ENCODE data around the gene FFAR3. TPM values are rescaled to one million over a fixed set of nuclear protein-coding genes. Genes with fewer than 3 reads are reported as not detected.

FFAR3 gene
- total and polyA plus RNA-seq, 9 of the 15 experiments (the other 6 are each of a cell fraction or from before 2014, with no cell fraction given), result not detected

GRCh38 chr19:35340431-35340830 is 17.8 kb upstream of the FFAR3 start (continued):
- TF ChIP-seq YY1 (IDR thresholded peaks at IDR 0.05; ENCODE audit: borderline replicate concordance in 1 of 3, control insufficient read depth in 1 of 3, extremely low read depth in 1 of 3, insufficient read depth in 3 of 3, insufficient read length in 1 of 3, insufficient replicate concordance in 2 of 3, low read depth in 1 of 3, low read length in 2 of 3) (no peak), ZNF316 (IDR thresholded peaks at IDR 0.05) (no peak)

GRCh38 chr19:35341006-35341405 is 17.3 kb upstream of the FFAR3 start:
- H3K36me3 ChIP-seq (ENCODE audit: control insufficient read depth, insufficient read depth, low read length), result no peaks in the 10 kb centered on the region
- no peak overlapping the region for H3K27ac ChIP-seq (ENCODE audit: extremely low read depth, low read depth, low read length)
- peaks cover 2 to 21% of the 10 kb centered on the region in 2 experiments; a peak in 2 of 5 replicates for H3K4me1 ChIP-seq (replicated peaks in 1 of 2; ENCODE audit: control insufficient read depth in 2 of 2, insufficient read depth in 2 of 2, low read length in 2 of 2)
- FAIRE-seq (no peak), ATAC-seq (no peak), DNase-seq (ENCODE audit: extremely low read depth in 1 of 4, low spot score in 3 of 4) (no peak)
- WGBS (ENCODE audit: insufficient coverage, low coverage, missing lambda C conversion rate), result 28% methylated on average over 16 of the region's 16 CpGs
- H3K4me2 ChIP-seq (ENCODE audit: insufficient read depth, low read length), result no peak overlapping the region
- no peaks in the 10 kb centered on the region for H3K27me3 ChIP-seq (ENCODE audit: control insufficient read depth in 2 of 2, insufficient read depth in 2 of 2, low read length in 2 of 2)
- no peak overlapping the region for H3K4me3 ChIP-seq
- CTCF ChIA-PET (ENCODE audit: low intra/inter-chr PET ratio), result no interaction called here
- H3K9ac ChIP-seq (ENCODE audit: insufficient read depth in 1 of 2, low read depth in 2 of 2, low read length in 2 of 2), result no peak overlapping the region
- intact Hi-C loops (cut with micrococcal nuclease), result no loop called here
- no peak overlapping the region for H2AFZ ChIP-seq (ENCODE audit: low read depth, low read length)
- H4K20me1 ChIP-seq (replicated peaks; ENCODE audit: control insufficient read depth, insufficient read depth, low read length), result no peaks in the 10 kb centered on the region
- no TSS peak for BruUV-seq (replicated peaks)
- TF ChIP-seq ZNF830 (CRISPR knock-in tag; IDR thresholded peaks at IDR 0.05), result no peak
- no peak for TF ChIP-seq NFATC3 (IDR thresholded peaks at IDR 0.05)
- no peak for TF ChIP-seq THAP12 (CRISPR knock-in tag; IDR thresholded peaks at IDR 0.05)
- POLR2A ChIA-PET, result interaction anchor here (0.6 to 1.0 kb wide), 2 partner anchors 8 to 438 kb away, joined by 3 to 4 read pairs; no protein-coding TSS in a partner anchor
- H3K79me2 ChIP-seq (ENCODE audit: control insufficient read depth, insufficient read depth, low read length), result no peaks in the 10 kb centered on the region
- in situ Hi-C loops (cut with MboI), result no loop called here
- H3K9me3 ChIP-seq (replicated peaks; ENCODE audit: control insufficient read depth, insufficient read depth, low read depth, low read length), result no peaks in the 10 kb centered on the region
- H3K9me1 ChIP-seq (ENCODE audit: control insufficient read depth, insufficient read depth, low read length), result no peaks in the 10 kb centered on the region
